K562 (cell line): Measurements from ENCODE around the gene SLFN12. TPM values are rescaled to one million over a fixed set of nuclear protein-coding genes. Genes with fewer than 3 reads are reported as not detected.

Source experiments
- ATAC-seq: fragments of 200-7000 bp; cut with Tn5 transposase; 3 replicates; pipeline ENCODE4 v1.9.1; 2020; ENCODE audit warnings: moderate library complexity
- BruUV-seq: library from RNA; stranded (reverse); fragments of 400-500 nt; replicated peaks from 2 replicates; lab custom pipeline; 2021; lab: Mats Ljungman, UMichigan
- CTCF ChIA-PET: fragments of 300-600 bp; formaldehyde crosslinking; extraction: SDS; loops from one replicate; lab custom pipeline; 2021; ENCODE audit warnings: low intra/inter-chr PET ratio; lab: Yijun Ruan, JAX
- POLR2A ChIA-PET: fragments of 300-600, 350-650 bp; sonication (Branson Sonifier 250); formaldehyde crosslinking; extraction: SDS; loops from one replicate; lab custom pipeline; 2021; ENCODE audit warnings: antibody characterized with exemption, inconsistent platforms; lab: Yijun Ruan, JAX
- DNase-seq, 4 experiments: peaks; one replicate each; pipeline versions ENCODE4 v3.0.0 to v3.0.0-alpha.2; 2011 to 2018; ENCODE audit warnings: low spot score in 3 of 4, mixed read lengths in 3 of 4; ENCODE audit errors: extremely low read depth in 1 of 4
- FAIRE-seq: peaks from 2 replicates; lab custom pipeline; 2011; peaks lifted over from hg19 to GRCh38; lab: Jason Lieb, UNC
- H2AFZ ChIP-seq: 2 replicates; pipeline ENCODE4 v1.6.0; 2011; ENCODE audit warnings: low read depth, low read length, control low read depth, inconsistent platforms
- H3K27ac ChIP-seq: fragments of 200-600 bp; 3 replicates; pipeline ENCODE4 v1.8.0; 2011; ENCODE audit warnings: low read depth, mild to moderate bottlenecking, control low read depth, inconsistent platforms, low read length, moderate library complexity, mixed read lengths; ENCODE audit errors: extremely low read depth
- H3K27me3 ChIP-seq, 2 experiments: fragments of 300-600 bp in 1 of 2; 2 replicates in 1 of 2; 3 replicates in 1 of 2; pipeline versions ENCODE4 v1.6.0 to v1.8.0; 2011; ENCODE audit warnings: inconsistent platforms in 2 of 2, low read length in 2 of 2, mild to moderate bottlenecking in 1 of 2, mixed read lengths in 1 of 2, moderate library complexity in 1 of 2; ENCODE audit not compliant: control insufficient read depth in 2 of 2, insufficient read depth in 2 of 2
- H3K36me3 ChIP-seq: fragments of 300-600 bp; 3 replicates; pipeline ENCODE4 v1.8.0; 2011; ENCODE audit warnings: mild to moderate bottlenecking, low read length, inconsistent platforms; ENCODE audit not compliant: control insufficient read depth, insufficient read depth
- H3K4me1 ChIP-seq, 2 experiments: fragments of 200-600 bp in 1 of 2; replicated peaks in 1 of 2; 2 replicates in 1 of 2; 3 replicates in 1 of 2; pipeline versions ENCODE4 v1.5.1 to v1.8.0; 2011; ENCODE audit warnings: inconsistent platforms in 2 of 2, low read length in 2 of 2, mild to moderate bottlenecking in 1 of 2, mixed read lengths in 1 of 2, moderate library complexity in 1 of 2; ENCODE audit not compliant: control insufficient read depth in 2 of 2, insufficient read depth in 2 of 2
- H3K4me2 ChIP-seq: 2 replicates; pipeline ENCODE4 v1.6.1; 2011; ENCODE audit warnings: low read length, control low read depth, inconsistent platforms, mixed read lengths; ENCODE audit not compliant: insufficient read depth
- H3K4me3 ChIP-seq: fragments of 200-600 bp; sonication (generic), shearing (Covaris generic); 2 replicates; pipeline ENCODE4 v1.5.1; 2016; ENCODE audit warnings: control low read depth, inconsistent platforms
- H3K79me2 ChIP-seq: fragments of 200-600 bp; 3 replicates; pipeline ENCODE4 v1.8.0; 2011; ENCODE audit warnings: low read length, inconsistent platforms; ENCODE audit not compliant: control insufficient read depth, insufficient read depth
- H3K9ac ChIP-seq, 2 experiments: 2 replicates each; pipeline versions ENCODE4 v1.6.0 to v1.6.1; 2011; ENCODE audit warnings: low read depth in 2 of 2, low read length in 2 of 2, control low read depth in 1 of 2, inconsistent platforms in 1 of 2, mild to moderate bottlenecking in 1 of 2, mixed read lengths in 1 of 2; ENCODE audit not compliant: insufficient read depth in 1 of 2
- H3K9me1 ChIP-seq: one replicate; pipeline ENCODE4 v1.6.0; 2011; ENCODE audit warnings: inconsistent platforms, mild to moderate bottlenecking, low read length, moderate library complexity; ENCODE audit not compliant: control insufficient read depth, insufficient read depth
- H3K9me3 ChIP-seq: replicated peaks from 2 replicates; pipeline ENCODE4 v1.5.1; 2011; ENCODE audit warnings: low read depth, low read length, inconsistent platforms; ENCODE audit not compliant: control insufficient read depth, insufficient read depth
- H4K20me1 ChIP-seq: replicated peaks from 2 replicates; pipeline ENCODE4 v1.6.1; 2011; ENCODE audit warnings: low read length, inconsistent platforms, mixed read lengths; ENCODE audit not compliant: control insufficient read depth, insufficient read depth
- ATF1 ChIP-seq, 2 experiments: fragments of 450-650 bp in 1 of 2; IDR thresholded peaks; 2 replicates each; pipeline ENCODE4 v1.6.1; 2016; ENCODE audit warnings: missing compliant biosample characterization in 1 of 2, missing genetic modification characterization in 1 of 2
- FOXK1 ChIP-seq: sonication (generic); formaldehyde crosslinking; IDR thresholded peaks from 2 replicates; pipeline ENCODE4 v1.8.0; 2022; ENCODE audit warnings: missing genetic modification reagents, mild to moderate bottlenecking, borderline replicate concordance
- GATAD2A ChIP-seq: fragments of 450-650 bp; IDR thresholded peaks from 2 replicates; pipeline ENCODE4 v1.6.1; 2017
- NFATC3 ChIP-seq: fragments of 450-650 bp; IDR thresholded peaks from 2 replicates; pipeline ENCODE4 v1.6.1; 2017; ENCODE audit warnings: mild to moderate bottlenecking
- PRPF4 ChIP-seq: fragments of 200-400 bp; formaldehyde crosslinking; IDR thresholded peaks from one replicate; pipeline ENCODE4 v1.6.1; 2017; ENCODE audit warnings: low read length, low read depth, mild to moderate bottlenecking; ENCODE audit not compliant: insufficient read depth, poor library complexity, severe bottlenecking
- RBM25 ChIP-seq: fragments of 200-400 bp; formaldehyde crosslinking; IDR thresholded peaks from 2 replicates; pipeline ENCODE4 v1.6.1; 2018; ENCODE audit warnings: low read length, low read depth, moderate library complexity; ENCODE audit not compliant: severe bottlenecking
- U2AF1 ChIP-seq: fragments of 200-400 bp; formaldehyde crosslinking; optimal IDR thresholded peaks from 2 replicates; pipeline ENCODE3; 2017; ENCODE audit warnings: mild to moderate bottlenecking, low read depth, low read length, moderate library complexity
- ZFP1 ChIP-seq: fragments of 450-650 bp; formaldehyde crosslinking; IDR thresholded peaks from 2 replicates; pipeline ENCODE4 v1.4.0; 2020; ENCODE audit warnings: mild to moderate bottlenecking, mixed read lengths
- ZNF263 ChIP-seq: sonication (generic); formaldehyde crosslinking; IDR thresholded peaks from 2 replicates; pipeline ENCODE4 v1.8.0; 2022; ENCODE audit warnings: mild to moderate bottlenecking, missing genetic modification reagents, borderline replicate concordance
- ZNF584 ChIP-seq: fragments of 200-800 bp; sonication (Bioruptor generic); IDR thresholded peaks from 2 replicates; pipeline ENCODE4 v1.6.1; 2016; ENCODE audit warnings: low read depth, mild to moderate bottlenecking, missing genetic modification characterization, missing compliant biosample characterization
- WGBS: fragments of 100-300 bp; shearing (Covaris generic); methylation state at CpG from one replicate; pipeline ENCODE4 v1.1.6; 2016; ENCODE audit warnings: low coverage, mixed read lengths; ENCODE audit not compliant: insufficient coverage; ENCODE audit errors: missing lambda C conversion rate; 5-methylcytosine and 5-hydroxymethylcytosine counted together
- in situ Hi-C: fragments of 300-500 bp; cut with MboI; formaldehyde crosslinking; loops from 4 replicates; pipeline ENCODE4 v1.15.0; 2018; ENCODE audit warnings: inconsistent platforms, mixed read lengths
- intact Hi-C: fragments of 100-400 bp; cut with micrococcal nuclease; formaldehyde crosslinking; loops from 2 replicates; pipeline ENCODE4 v1.14.2; 2022
- polyA plus RNA-seq, 8 experiments: library from polyadenylated mRNA; depleted of rRNA in 4 of 8; stranded (reverse) in 5 of 8; unstranded in 3 of 8; fragments of >200 nt; fragmentation: Nextera tagmentation in 2 of 8; fragmentation: Illumina TruSeq in 1 of 8; extraction: Ambion mirVana in 2 of 8; extraction: Trizol in 1 of 8; gene quantifications; 2 replicates each; pipeline versions ENCODE4 v1.2.1 to v1.2.3, GENCODE V29; 2011 to 2014; ENCODE audit warnings: inconsistent platforms in 1 of 8, missing spikeins in 1 of 8
- total RNA-seq, 7 experiments: library from RNA; depleted of rRNA in 6 of 7; stranded (reverse); fragments of >200 nt in 6 of 7; fragmentation: Illumina TruSeq in 2 of 7; extraction: Trizol in 2 of 7; gene quantifications; 2 replicates each; pipeline versions ENCODE4 v1.2.1 to v1.2.3, GENCODE V29; 2011 to 2021; ENCODE audit warnings: low replicate concordance in 1 of 7
- TF ChIP-seq, protein P1 (sequence below): sonication (generic); formaldehyde crosslinking; IDR thresholded peaks from 2 replicates; pipeline ENCODE4 v1.8.0; 2022; ENCODE audit warnings: mild to moderate bottlenecking, missing genetic modification reagents, borderline replicate concordance
- TF ChIP-seq, protein P2 (sequence below), 3 experiments: IDR thresholded peaks in 2 of 3; conservative IDR thresholded peaks in 1 of 3; 2 replicates each; pipeline ENCODE4 v1.5.1; 2011 to 2012; ENCODE audit warnings: low read length in 3 of 3, mild to moderate bottlenecking in 3 of 3, control low read depth in 2 of 3, improper control_type of control experiment in 1 of 3, inconsistent platforms in 1 of 3, low read depth in 1 of 3, mixed read lengths in 1 of 3, moderate library complexity in 1 of 3; ENCODE audit not compliant: insufficient read depth in 2 of 3

The SLFN12 gene
- total and polyA plus RNA-seq, 9 of the 15 experiments (the other 6 are each of a cell fraction or from before 2014, with no cell fraction given): 0.01 to 0.09 (median 0.07) TPM; not detected in 6

DNA sequence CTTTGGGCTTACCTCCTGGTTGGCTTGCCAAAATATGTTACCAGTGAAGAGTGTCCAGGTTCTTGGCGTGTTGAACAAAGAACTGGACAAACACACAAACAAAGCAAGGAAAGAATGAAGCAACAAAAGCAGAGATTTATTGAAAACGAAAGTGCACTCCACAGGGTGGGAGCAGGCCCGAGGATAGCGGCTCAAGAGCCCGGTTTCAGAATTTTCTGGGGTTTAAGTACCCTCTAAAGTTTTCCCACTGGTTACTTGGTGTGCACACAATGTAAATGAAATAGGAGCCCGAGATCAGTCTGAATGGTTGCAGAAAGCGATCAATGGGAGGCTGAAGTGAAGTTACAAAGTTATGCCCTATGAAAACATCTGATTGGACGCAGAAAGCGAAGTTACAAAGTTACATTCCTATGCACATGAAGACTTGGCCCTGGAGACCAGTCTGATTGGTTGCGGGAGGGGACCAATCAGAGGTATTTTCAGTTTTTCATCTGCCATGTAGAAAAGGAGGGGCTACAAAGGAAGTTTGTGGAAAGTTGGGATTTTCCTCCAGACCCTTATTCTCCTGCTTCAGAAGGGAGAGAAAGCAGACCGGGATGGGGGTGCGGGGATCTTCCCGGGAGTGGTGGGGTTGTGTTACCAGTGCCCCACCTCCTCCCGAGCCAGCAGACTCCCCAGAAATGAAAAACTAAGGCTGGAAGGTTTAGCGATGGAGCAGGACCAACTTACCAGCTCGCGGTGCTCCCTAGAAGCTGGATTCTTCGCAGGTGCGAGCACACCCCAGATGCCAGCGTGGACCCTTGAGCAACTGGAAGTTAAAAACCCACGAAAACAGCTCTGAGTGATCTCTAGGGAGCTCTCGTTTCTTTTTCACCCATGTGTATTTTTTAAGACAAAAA, at the start of gene SLFN12 (continued):
- no peak for TF ChIP-seq ZNF263
- TF ChIP-seq, protein P1, sequence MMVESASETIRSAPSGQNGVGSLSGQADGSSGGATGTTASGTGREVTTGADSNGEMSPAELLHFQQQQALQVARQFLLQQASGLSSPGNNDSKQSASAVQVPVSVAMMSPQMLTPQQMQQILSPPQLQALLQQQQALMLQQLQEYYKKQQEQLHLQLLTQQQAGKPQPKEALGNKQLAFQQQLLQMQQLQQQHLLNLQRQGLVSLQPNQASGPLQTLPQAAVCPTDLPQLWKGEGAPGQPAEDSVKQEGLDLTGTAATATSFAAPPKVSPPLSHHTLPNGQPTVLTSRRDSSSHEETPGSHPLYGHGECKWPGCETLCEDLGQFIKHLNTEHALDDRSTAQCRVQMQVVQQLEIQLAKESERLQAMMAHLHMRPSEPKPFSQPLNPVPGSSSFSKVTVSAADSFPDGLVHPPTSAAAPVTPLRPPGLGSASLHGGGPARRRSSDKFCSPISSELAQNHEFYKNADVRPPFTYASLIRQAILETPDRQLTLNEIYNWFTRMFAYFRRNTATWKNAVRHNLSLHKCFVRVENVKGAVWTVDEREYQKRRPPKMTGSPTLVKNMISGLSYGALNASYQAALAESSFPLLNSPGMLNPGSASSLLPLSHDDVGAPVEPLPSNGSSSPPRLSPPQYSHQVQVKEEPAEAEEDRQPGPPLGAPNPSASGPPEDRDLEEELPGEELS: no peak
- no peak for TF ChIP-seq PRPF4
- no peak for TF ChIP-seq NFATC3
- TF ChIP-seq ATF1 (CRISPR knock-in tag; IDR thresholded peaks at IDR 0.05): no peak
- TF ChIP-seq ATF1 (tag; IDR thresholded peaks at IDR 0.05): no peak

DNA sequence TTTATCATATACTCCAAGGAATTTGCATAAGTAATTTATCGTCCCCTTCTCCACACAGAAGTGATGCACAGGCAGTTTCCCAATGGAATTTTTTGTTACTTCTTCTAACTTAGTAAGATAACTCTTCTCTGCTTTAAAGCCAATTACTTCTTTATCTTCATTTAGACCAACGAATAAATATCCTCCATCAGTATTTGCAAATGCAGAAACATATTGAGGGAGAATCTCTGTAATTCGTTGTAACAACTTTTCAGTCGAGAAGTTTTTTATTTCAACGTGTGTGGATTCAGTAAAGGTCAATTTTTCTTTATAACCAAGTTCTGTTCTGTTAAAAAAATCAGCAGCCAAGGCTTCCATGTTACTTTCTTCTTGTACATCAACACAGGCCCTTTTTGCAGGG, 47.0 kb upstream of the SLFN12 start:
- Histone ChIP-seq H3K9me3 (no peaks in the 10 kb centered on the region), H3K79me2 (no peaks in the 10 kb centered on the region), H2AFZ (no peak overlapping the region), H3K27ac (no peak overlapping the region), H3K4me2 (no peak overlapping the region), H3K9me1 (no peaks in the 10 kb centered on the region), H3K4me1 (no peaks in the 10 kb centered on the region), H3K27me3 (no peaks in the 10 kb centered on the region; a peak in 2 of 5 replicates), H3K9ac (no peak overlapping the region), H4K20me1 (no peaks in the 10 kb centered on the region), H3K4me3 (no peak overlapping the region), H3K36me3 (no peaks in the 10 kb centered on the region)
- DNase-seq: no peak
- no peak for ATAC-seq
- in situ Hi-C loops (no loop called here), intact Hi-C loops (loop anchor here (10.0 kb wide), 1 partner anchor 56 kb away; the partner anchor contains the start of gene SLFN12L)
- BruUV-seq: no TSS peak
- CTCF ChIA-PET: no interaction called here
- FAIRE-seq: no peak
- WGBS: 0% methylated on average over 5 of the region's 5 CpGs
- POLR2A ChIA-PET: no interaction called here
- TF ChIP-seq FOXK1 (CRISPR knock-in tag): no peak
- TF ChIP-seq RBM25: no peak
- TF ChIP-seq ZNF584 (CRISPR knock-in tag): no peak
- no peak for TF ChIP-seq U2AF1
- TF ChIP-seq ZFP1: no peak
- TF ChIP-seq GATAD2A: no peak
- TF ChIP-seq, protein P2, sequence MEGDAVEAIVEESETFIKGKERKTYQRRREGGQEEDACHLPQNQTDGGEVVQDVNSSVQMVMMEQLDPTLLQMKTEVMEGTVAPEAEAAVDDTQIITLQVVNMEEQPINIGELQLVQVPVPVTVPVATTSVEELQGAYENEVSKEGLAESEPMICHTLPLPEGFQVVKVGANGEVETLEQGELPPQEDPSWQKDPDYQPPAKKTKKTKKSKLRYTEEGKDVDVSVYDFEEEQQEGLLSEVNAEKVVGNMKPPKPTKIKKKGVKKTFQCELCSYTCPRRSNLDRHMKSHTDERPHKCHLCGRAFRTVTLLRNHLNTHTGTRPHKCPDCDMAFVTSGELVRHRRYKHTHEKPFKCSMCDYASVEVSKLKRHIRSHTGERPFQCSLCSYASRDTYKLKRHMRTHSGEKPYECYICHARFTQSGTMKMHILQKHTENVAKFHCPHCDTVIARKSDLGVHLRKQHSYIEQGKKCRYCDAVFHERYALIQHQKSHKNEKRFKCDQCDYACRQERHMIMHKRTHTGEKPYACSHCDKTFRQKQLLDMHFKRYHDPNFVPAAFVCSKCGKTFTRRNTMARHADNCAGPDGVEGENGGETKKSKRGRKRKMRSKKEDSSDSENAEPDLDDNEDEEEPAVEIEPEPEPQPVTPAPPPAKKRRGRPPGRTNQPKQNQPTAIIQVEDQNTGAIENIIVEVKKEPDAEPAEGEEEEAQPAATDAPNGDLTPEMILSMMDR (IDR thresholded peaks at IDR 0.05 in 2 of 3, conservative IDR thresholded peaks at IDR 0.05 in 1 of 3; ENCODE audit: insufficient read depth in 2 of 3, low read depth in 1 of 3, low read length in 3 of 3): no peak
